HepG2 (cell line): ENCODE data around the gene FZD7.

Experiments used
- U2AF1 ChIP-seq: fragments of 200-400 bp; formaldehyde crosslinking; optimal IDR thresholded peaks from 2 replicates; pipeline ENCODE3; 2017; ENCODE audit warnings: mild to moderate bottlenecking, low read depth, low read length
- TF ChIP-seq, protein P1 (sequence below): sonication (generic); formaldehyde crosslinking; IDR thresholded peaks from 2 replicates; pipeline ENCODE4 v1.4.0; 2020; ENCODE audit warnings: missing genetic modification reagents
- TF ChIP-seq, protein P2 (sequence below): IDR thresholded peaks from 2 replicates; pipeline ENCODE4 v1.6.1; 2012; ENCODE audit warnings: inconsistent platforms

- no peak for TF ChIP-seq U2AF1
- TF ChIP-seq, protein P1, sequence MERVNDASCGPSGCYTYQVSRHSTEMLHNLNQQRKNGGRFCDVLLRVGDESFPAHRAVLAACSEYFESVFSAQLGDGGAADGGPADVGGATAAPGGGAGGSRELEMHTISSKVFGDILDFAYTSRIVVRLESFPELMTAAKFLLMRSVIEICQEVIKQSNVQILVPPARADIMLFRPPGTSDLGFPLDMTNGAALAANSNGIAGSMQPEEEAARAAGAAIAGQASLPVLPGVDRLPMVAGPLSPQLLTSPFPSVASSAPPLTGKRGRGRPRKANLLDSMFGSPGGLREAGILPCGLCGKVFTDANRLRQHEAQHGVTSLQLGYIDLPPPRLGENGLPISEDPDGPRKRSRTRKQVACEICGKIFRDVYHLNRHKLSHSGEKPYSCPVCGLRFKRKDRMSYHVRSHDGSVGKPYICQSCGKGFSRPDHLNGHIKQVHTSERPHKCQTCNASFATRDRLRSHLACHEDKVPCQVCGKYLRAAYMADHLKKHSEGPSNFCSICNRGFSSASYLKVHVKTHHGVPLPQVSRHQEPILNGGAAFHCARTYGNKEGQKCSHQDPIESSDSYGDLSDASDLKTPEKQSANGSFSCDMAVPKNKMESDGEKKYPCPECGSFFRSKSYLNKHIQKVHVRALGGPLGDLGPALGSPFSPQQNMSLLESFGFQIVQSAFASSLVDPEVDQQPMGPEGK (CRISPR knock-in tag): no peak
- TF ChIP-seq, protein P2, sequence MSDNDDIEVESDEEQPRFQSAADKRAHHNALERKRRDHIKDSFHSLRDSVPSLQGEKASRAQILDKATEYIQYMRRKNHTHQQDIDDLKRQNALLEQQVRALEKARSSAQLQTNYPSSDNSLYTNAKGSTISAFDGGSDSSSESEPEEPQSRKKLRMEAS: no peak
Measured at GRCh38 chr2:202052235-202052634, 18.6 kb downstream of the FZD7 start.
